SW480 (cell line): ENCODE measurements around the gene LRP6.
"Not testable (repeated sequence)": the region's sequence is repeated elsewhere in the genome, so short reads cannot be mapped to it uniquely, and the experiment has no call there.

Experiments
- DNase-seq: peaks from one replicate; pipeline ENCODE4 v3.0.0-alpha.2; 2016; ENCODE audit warnings: low spot score

LRP6 gene

DNA sequence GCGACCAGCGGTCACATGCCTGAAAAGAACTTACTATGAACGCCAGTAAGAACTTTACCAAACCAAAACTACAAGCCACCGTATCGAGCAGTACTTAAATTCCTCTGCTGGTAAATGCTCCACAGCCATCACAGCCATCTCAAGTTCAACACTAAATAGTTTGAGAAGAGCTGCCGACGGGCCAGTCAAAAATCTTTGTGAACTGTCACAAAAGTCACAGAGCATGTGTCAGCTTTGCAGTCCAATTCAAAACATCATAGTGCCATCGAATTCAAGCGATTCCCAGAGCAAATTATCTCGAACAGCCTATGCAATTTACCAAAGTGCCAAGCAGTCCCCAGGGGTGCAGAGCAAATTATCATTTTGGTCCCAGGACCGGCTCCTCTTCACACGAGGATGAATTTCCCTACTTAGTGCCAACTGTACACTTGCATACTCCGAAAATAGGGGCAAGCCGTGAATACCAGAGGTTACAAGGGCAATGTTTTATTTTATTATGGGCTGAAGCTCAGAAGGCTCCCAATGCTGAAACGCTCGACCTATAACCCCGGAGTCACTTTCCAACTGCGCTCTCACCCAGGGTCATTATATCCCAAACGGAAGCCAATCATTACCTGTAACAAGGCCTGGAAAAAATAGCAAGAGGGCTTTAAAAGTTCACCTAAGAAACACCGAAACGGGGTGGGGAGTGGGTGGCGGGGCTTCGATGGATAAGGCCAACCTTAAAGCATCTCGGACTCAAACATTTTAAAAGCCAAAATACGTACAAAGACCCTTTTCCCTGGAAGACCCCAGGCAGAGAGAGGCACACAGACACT lies 1.1 kb downstream of the LRP6 start:
- DNase-seq = peak; percentile 68

- no peak for DNase-seq
Observed at GRCh38 chr12:12265035-12265434, 1.8 kb downstream of the LRP6 start.

GRCh38 chr12:12263909-12264308 lies 2.9 kb downstream of the LRP6 start:
- no peak for DNase-seq

- not testable (repeated sequence) for DNase-seq
Observed at GRCh38 chr12:12256291-12256757, 10.5 kb downstream of the LRP6 start.

- no peak for DNase-seq
Observed at GRCh38 chr12:12254553-12254952, 12.3 kb downstream of the LRP6 start.

DNA sequence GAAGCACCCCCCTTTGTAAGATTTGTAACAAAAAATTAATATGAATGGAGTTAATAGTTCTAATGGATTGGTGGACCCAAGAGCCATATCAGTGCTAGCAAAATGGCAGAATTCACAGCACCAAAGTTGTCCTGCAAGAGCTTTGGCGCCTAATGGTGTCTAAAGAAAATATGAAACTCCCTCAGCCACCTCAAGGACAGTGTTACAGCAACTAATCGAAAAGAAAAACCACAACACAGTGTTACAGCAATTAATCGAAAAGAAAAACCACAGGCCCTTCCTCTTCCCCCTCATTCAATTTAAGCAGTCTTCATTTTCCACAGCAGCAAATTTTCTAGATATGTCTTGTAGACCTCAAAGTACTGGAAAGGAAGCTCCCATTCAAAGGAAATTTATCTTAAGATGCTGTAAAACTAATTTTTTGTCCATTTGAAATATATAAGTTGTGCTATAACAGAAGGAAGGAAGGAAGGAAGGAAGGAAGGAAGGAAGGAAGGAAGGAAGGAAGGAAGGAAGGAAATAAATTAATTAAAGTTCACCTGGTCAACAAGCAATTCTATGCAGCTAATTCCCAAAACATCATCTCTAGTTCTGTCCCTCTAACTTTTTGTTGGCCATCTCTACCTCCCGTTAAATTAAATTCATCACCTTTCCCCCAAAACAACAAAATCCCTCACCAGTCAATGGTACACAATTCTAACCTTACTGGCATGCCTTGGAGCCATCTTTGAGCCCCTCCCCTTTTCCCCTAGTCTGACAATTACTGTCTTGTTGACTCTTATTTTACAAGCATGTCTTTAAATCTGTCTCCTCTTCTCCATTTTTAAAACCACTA lies 17.4 kb downstream of the LRP6 start:
- no peak for DNase-seq

DNA sequence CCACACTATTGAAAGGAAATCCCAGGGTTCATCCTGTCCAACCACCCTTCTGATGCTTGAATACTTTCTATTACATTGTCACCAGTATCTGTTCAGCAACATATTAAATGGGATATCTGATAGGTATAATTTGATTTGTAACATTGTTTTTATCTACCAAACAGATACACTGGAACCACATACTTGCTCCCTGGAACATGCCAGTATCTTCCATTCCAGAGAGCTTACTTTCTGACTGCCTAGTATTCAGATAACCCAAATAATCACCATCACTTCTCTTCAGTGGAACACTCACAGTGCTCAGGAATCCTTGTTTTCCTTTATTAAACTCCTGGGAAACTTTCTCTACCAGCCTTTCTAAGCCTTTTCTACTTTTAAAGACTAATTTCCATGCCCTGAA lies 19.3 kb downstream of the LRP6 start:
- DNase-seq = no peak

GRCh38 chr12:12244341-12244740 lies 22.5 kb downstream of the LRP6 start:
- DNase-seq = no peak

- no peak for DNase-seq
Observed at GRCh38 chr12:12240662-12241340, 26.0 kb downstream of the LRP6 start.

DNA sequence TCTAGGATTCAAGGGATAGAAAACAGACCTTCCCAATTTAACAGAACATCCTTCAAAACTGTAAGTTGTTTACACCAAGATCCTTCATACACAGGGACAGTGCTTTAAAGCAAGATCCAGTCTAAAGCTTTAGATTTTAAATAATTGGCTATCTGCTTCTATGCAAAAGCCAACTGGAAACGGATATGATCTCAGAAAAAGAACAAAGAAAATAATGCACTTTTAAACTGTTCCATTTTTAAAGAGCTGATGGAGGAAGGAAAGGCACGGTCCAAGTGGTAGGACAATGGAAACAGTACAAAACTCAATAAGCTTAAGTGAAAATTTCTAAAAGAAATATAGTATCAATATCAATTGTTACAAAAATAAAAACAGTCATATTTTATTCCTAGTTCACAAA lies 27.7 kb downstream of the LRP6 start:
- DNase-seq = no peak

GRCh38 chr12:12238605-12239004 lies 28.2 kb downstream of the LRP6 start:
- DNase-seq = no peak

DNA sequence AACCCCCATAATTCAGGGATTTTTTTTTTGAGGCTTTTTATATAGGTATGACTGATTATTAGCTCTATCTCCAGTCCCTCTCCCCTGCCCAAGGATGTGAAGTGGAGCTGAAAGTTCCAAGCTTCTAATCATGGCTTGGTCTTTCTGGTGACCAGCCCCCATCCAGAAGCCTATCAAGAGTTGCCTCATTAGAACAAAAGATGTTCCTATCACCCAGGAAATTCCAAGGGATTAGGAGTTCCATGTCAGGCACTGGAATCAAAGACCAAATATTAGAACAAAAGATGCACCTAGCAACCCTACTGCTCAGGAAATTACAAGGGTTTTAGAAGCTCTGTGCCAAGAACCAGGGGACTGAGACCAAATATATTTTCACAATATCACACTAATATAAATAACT lies 29.9 kb downstream of the LRP6 start:
- DNase-seq = no peak

DNA sequence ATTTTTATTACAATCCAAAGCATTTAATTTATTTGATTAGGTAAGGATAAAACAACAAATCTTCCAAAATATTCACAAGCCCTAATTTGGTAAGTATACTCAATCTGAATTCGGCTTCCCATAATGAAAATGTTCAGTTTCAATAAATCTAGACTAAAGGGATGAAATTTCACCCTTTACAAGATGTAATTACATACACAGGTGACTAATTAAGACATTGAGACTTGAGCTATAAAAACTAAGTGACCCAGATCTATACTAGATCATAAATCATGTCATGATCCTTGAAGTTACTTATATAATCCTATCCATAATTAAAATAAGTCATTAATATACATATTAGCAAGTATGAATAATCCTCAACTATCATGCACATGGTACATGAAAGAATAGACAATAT lies 36.6 kb downstream of the LRP6 start:
- DNase-seq = no peak

DNA sequence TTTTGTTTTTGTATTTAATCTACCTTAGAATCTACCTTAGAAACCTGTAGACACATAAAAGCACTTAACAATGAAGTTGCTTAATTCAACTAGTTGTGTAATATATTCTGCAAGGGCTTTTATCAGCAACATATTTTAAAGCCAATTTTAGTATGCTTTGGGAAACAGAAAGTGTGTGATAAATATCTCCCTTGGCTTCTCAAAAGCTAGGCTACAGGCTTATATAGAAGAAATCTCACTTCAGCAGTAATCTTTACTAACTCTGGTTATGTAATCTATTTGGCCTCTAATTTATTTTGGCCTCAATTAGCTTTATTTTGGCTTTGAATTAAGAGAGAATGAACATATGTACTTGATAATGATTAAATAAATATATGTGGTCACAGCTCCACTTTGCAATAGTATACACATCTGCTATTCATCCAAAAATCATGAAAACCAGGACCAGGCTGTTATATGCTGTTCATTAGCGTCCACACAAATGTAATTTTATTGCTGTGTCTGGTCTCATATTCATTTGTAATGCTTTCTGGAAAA lies 37.2 kb downstream of the LRP6 start:
- DNase-seq = no peak

DNA sequence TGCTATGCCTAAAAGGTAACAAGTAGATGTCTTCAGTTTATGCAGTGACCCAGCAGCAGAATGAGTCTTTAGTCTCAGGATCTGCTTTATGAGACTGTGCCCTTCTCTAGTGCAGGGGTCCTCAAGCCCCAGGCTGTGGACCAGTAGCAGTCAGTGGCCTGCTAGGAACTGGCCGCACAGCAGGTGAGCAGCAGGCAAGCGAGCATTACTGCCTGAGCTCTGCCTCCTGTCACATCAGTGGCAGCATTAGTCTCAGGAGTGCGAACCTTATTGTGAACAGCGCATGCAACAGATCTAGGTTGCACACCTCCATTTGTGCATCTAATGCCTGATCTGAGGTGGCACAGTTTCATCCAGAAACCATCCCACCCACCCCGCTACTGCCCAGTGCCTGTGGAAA lies 38.4 kb downstream of the LRP6 start:
- no peak for DNase-seq

DNA sequence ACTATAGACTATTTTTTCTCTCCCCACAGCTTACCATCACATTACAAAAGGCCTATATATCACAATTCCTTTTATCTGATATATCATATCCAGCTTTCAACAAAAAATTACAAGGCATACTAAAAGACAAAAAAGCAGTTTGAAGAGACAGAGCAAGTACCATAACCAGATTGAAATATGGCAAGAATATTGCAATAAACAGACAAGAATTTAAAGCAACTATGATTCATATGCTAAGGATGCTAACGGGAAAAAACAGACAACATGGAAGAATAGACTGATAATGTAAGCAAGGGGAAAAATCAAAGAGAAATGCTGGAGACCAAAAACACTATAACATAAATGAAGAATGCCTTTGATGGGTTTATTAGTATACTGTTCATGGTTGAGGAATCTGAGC lies 40.7 kb downstream of the LRP6 start:
- DNase-seq = no peak

GRCh38 chr12:12224240-12224940 lies 42.5 kb downstream of the LRP6 start:
- no peak for DNase-seq

DNA sequence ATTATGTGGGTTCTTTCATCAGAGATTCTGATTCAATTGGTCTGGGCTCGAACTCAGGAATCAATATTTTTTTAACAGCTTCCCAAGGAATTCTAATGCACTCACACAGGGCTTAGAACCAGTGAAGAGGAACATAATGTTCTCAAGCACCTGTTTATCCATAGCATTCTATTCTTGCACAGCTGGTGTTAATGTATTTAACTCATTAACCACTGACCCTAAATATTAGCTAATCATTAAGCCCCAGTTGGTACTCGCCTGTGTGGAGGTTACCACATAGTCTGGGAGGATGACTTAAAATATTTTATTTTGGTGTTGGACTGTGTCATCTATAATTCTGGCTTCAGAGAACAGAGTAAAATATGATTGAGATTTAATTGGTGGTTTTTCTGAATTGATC lies 45.3 kb downstream of the LRP6 start:
- DNase-seq = peak; percentile 18

DNA sequence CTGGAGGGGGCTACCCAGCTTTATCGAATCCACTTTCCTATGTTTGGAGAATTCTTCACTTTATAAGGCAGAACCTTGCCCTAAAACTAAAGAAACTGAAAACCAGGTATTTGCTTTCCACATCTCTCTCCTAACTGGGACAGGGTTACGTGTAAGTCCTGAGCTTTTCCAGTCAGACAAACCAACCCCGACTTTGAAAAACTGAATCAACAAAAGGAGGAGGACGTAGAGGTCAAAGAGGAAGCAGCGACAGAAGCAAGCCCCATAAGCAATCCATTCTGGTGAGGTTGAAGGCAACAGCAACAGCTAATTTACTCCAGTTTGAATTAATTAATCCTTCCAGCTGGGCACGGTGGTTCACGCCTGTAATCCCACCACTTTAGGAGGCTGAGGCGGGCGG lies 47.2 kb downstream of the LRP6 start:
- no peak for DNase-seq

GRCh38 chr12:12217018-12217359 lies 49.9 kb downstream of the LRP6 start:
- DNase-seq = no peak

GRCh38 chr12:12216349-12217017 lies 50.4 kb downstream of the LRP6 start:
- no peak for DNase-seq
